Liver (tissue), 3 donors: ENCODE measurements around the gene TMCO2.

Experiments used
- CTCF ChIP-seq: fragments of 150-350 bp; IDR thresholded peaks from 2 replicates; pipeline ENCODE4 v1.5.1; 2017; ENCODE audit warnings: improper control_type of control experiment, low read depth, low read length; ENCODE audit not compliant: missing input control
- GABPA ChIP-seq, 2 donors: IDR thresholded peaks in 1 of 2; conservative IDR thresholded peaks in 1 of 2; 2 replicates each; pipeline ENCODE4 v1.6.1; 2016; ENCODE audit warnings: antibody characterized with exemption in 2 of 2, mild to moderate bottlenecking in 1 of 2, moderate library complexity in 1 of 2
- TAF1 ChIP-seq: conservative IDR thresholded peaks from 2 replicates; pipeline ENCODE4 v1.6.1; 2016; ENCODE audit warnings: antibody characterized with exemption, mild to moderate bottlenecking
- TF ChIP-seq, protein P1 (sequence below): IDR thresholded peaks from 2 replicates; pipeline ENCODE4 v1.6.1; 2016; ENCODE audit warnings: antibody characterized with exemption
- donor health status: healthy.
- donor health status: healthy.

- no peak for TF ChIP-seq CTCF
- no peak for TF ChIP-seq GABPA (IDR thresholded peaks at IDR 0.05 in 1 of 2, conservative IDR thresholded peaks at IDR 0.05 in 1 of 2)
- TF ChIP-seq, protein P1, sequence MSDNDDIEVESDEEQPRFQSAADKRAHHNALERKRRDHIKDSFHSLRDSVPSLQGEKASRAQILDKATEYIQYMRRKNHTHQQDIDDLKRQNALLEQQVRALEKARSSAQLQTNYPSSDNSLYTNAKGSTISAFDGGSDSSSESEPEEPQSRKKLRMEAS = no peak
- TF ChIP-seq TAF1 = no peak
Measured at GRCh38 chr1:40265919-40266318, 18.2 kb downstream of the TMCO2 start.
